GM12872 (cell line): ENCODE data around the gene RYR2.
A peak's percentile ranks its signal among the peaks of the same experiment; 100 is the strongest.

Source experiments
- CTCF ChIP-seq: IDR thresholded peaks from 3 replicates; pipeline ENCODE4 v1.5.1; 2011; ENCODE audit warnings: low read depth, mild to moderate bottlenecking, low read length, moderate library complexity; ENCODE audit not compliant: insufficient read depth

The RYR2 gene

DNA sequence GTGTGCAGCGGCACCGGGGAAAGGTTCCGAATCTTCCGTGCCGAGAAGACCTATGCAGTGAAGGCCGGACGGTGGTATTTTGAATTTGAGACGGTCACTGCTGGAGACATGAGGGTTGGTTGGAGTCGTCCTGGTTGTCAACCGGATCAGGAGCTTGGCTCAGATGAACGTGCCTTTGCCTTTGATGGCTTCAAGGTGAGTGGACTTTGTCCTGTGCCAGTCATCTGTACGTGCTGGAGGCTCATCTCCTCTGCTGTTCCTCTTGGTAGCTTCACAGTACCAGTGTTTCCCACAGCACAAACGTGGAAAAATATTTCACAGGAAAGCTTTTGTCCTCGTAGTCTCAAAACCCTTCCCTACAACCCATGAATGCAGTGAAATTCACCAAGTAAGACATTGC is 524.6 kb downstream of the RYR2 start:
- no peak for TF ChIP-seq CTCF

GRCh38 chr1:237568955-237569354 is 527.0 kb downstream of the RYR2 start:
- TF ChIP-seq CTCF, result no peak

GRCh38 chr1:237570530-237570929 is 528.5 kb downstream of the RYR2 start:
- 0 out of 3 replicates have a peak, but pooled peaks have one; percentile 10 for TF ChIP-seq CTCF

- TF ChIP-seq CTCF, result no peak
Measured at GRCh38 chr1:237574536-237574935, 532.6 kb downstream of the RYR2 start.

DNA sequence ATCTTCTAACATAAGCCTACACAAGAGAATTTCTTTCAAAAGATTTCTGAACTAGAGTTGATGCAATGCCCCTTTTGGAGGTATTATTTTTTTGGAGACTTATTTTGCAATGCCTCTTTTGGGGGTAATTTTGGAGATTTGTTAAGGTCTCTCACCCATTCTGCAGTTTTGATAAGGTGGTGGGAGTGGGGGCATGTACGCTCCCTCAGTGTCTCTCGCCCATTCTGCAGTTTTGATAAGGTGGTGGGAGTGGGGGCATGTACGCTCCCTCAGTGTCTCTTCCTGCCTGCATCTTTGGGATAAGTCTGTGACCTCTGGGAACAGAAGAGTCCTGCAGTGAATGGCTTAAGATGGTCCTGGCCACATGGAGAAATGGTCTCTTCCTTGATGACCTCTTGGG is 536.6 kb downstream of the RYR2 start:
- TF ChIP-seq CTCF, result no peak

GRCh38 chr1:237580726-237581125 is 538.7 kb downstream of the RYR2 start:
- TF ChIP-seq CTCF, result no peak

- TF ChIP-seq CTCF, result no peak
Measured at GRCh38 chr1:237583270-237583669, 541.3 kb downstream of the RYR2 start.

DNA sequence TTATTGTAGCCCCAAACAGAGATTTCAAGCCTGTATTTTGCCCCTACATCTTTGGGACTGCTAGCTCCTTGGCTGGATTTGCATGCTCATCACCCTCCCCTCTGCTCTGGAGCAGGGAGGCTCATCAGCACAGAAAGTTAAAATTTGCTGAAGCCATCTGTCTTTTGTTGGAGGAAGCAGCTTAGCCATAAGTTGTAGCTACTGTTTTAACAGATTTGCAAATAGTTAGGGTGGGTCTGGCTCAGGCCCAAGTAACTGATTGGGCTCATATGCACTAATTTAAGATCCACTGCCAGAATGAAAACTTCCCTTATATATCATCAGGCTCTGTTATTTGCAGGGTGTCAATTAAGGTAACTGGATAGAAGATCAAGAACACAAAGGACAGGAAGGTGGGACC is 541.8 kb downstream of the RYR2 start:
- TF ChIP-seq CTCF, result no peak
